ENCODE results near the gene RAB5B.
"Not testable (repeated sequence)": the region's sequence is repeated elsewhere in the genome, so short reads cannot be mapped to it uniquely, and the experiment has no call there.

The RAB5B gene

DNA sequence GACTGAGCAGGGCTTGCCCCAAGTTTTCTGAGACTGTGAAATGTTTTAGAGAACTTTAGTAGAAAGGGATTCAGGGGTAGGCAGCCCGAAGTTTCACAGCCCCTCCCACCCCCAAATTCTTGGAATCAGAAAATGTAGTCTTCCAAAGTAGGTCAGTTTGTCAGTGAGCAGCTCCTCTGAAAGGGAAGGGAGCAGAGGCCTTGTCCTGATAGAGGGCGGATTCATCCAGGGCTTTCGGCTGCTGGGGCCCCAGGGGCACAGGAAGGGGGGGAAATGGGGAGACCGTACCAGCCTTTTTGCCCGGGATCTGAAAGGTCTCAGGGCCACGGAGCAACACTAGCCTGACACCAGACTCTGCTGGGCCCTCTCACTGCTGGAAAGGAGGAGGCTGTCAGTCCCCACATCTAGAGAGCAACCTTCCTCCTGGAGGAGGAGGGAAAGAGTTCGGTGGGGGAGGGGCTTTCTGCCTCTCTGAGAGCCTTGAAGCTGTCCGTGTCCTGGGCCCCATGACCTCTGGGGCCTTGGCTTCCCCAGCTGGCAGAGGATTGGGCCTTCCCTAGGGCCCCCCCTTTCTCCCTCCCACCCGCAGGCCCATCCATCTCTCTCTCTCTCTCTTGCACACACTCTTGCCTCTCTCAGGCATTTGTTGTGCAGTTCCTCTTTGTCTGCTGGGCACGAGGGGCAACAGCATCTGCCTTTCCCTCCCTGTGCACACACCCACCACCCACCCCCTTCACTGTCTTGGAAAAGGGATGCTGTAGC lies 46.7 kb downstream of the RAB5B start, which contains the start of gene IKZF4:
TSS of gene IKZF4 (plus strand) at position 621 of the 762 bp plus-strand sequence. CDS start 451 bp downstream, outside the sequence.
- DNase-seq: peak in 1 of 2 donors; percentile 32

DNA sequence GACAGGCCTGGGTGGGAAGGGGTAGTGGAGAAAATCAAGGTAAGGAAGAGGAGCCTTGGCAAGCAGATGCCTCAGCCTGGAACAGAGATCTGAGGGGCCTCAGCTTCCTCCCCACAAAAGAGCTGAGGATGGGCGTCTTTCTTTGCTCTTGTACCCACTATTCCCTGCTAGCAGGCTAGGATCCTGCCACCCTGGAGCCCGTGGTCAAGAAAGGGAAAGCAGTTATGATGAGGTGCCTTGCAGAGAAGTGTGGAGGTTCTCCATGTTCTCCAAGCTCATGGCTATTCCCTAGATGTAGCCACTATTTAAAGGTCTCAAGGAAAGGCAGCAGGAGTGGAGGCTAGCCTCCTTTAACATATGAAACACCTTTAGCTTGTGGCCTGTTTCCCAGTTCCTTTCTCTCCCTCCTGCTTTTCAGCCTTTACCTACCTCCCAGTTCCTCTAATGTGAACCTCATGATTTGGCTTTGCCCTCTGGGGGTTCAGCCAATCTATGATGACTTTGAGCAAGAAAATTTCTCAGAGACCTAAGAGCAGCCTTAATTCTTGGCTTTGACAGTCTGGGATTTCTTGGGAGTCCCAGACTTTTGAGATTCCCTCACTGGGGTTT lies 48.1 kb downstream of the RAB5B start:
- DNase-seq: no peak

DNA sequence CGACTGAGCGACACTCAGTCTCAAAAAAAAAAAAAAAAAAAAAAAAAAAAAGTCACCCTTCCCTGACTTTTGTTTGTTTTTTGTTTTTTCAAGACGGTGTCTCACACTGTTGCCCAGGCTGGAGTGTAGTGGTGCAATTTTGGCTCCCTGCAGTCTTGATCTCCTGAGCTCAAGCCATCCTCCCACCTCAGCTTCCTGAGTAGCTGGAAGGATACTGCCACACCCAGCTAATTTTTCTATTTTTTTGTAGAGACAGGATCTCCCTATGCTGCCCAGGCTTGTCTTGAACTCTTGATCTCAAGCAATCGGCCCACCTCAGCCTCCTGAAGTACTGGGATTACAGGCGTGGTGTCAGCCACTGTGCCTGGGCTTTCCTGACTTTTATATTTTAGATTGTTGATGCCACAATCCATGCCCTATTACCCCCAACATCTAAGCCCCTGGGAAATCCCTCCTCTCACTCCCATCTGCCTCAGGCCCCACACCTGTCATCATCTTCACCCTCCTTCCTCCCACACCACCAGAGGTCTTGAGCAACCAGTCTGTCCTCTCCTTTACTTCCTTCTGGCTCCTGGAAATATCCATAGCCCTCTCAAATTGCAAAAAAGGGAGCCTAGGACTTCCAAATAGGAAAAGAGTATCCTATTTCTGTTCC lies 54.8 kb downstream of the RAB5B start:
- no peak for DNase-seq

DNA sequence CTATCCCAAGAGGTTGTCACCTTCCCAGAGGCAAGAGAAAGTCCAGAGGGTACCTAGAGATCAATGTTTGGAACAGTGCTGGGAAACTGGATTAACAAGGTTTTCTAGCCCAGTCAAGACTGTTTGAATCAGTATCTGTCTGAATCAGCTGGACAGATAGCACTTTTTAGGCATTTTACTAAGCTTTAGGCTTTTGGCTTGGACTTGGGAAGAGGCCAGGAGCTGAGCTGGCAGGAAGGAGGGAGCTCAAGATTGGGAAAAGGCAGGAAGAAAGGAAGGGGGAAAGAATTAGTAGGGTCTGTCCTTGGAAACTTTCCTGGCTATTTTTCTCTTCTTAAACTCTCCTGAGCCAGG lies 55.3 kb downstream of the RAB5B start:
- DNase-seq: no peak

DNA sequence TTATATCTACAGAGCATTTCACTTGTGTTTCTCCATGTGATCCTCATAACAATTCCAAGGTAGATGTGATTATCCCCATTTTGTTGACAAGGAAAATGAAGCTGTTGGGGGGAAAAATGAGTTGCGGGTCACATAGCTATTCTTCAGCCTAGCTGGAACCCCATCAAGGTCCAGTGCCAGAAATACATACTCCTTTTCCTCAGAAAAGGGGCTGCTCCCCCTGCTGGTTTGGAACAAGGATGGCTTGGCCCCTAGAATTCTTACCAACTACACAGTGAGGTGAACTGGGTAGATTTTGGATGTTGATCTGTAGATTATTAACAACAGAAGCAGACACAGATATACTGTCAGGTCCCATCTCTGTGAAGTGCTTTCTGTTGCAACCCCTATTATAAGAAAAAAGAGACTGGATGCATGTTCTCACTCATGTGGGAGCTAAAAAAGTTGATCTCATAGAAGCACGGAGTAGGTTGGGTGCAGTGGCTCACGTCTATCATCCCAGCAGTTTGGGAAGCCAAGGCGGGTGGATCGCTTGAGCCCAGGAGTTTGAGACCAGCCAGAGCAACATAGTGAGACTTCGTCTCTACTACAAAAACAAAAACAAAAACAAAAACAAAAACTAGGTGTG lies 55.9 kb downstream of the RAB5B start:
- DNase-seq: peak in 1 of 2 donors; percentile 2

DNA sequence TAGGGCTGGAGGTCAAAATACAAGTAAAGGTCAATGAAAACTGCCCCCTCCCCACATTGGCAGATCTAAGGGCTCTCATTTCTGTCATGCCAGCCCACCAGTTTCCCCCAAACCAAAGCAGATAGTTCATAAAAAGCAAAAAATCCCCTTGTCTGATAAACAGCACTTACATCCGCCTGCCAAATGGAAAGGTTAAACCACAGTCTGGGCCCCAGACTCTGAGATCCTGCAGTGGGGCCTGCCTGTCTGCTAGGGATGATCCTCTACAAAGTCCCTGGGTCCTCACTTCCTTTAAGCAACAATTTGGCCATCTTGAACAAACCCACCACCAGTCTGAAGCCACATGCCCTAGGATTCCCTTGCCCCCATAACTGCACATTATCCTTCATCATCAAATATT lies 58.1 kb downstream of the RAB5B start:
- DNase-seq: no peak

DNA sequence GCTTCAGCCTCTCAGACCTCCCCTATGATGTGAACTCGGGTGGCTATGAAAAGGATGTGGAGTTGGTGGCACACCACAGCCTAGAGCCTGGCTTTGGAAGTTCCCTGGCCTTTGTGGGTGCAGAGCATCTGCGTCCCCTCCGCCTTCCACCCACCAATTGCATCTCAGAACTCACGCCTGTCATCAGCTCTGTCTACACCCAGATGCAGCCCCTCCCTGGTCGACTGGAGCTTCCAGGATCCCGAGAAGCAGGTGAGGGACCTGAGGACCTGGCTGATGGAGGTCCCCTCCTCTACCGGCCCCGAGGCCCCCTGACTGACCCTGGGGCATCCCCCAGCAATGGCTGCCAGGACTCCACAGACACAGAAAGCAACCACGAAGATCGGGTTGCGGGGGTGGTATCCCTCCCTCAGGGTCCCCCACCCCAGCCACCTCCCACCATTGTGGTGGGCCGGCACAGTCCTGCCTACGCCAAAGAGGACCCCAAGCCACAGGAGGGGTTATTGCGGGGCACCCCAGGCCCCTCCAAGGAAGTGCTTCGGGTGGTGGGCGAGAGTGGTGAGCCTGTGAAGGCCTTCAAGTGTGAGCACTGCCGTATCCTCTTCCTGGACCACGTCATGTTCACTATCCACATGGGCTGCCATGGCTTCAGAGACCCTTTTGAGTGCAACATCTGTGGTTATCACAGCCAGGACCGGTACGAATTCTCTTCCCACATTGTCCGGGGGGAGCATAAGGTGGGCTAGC lies 60.9 kb downstream of the RAB5B start:
- DNase-seq: no peak

DNA sequence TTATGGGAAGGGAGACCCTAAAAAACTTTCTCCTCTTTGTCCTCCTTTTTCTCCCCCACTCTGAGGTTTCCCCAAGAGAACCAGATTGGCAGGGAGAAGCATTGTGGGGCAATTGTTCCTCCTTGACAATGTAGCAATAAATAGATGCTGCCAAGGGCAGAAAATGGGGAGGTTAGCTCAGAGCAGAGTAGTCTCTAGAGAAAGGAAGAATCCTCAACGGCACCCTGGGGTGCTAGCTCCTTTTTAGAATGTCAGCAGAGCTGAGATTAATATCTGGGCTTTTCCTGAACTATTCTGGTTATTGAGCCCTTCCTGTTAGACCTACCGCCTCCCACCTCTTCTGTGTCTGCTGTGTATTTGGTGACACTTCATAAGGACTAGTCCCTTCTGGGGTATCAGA lies 63.3 kb downstream of the RAB5B start:
- DNase-seq: no peak

DNA sequence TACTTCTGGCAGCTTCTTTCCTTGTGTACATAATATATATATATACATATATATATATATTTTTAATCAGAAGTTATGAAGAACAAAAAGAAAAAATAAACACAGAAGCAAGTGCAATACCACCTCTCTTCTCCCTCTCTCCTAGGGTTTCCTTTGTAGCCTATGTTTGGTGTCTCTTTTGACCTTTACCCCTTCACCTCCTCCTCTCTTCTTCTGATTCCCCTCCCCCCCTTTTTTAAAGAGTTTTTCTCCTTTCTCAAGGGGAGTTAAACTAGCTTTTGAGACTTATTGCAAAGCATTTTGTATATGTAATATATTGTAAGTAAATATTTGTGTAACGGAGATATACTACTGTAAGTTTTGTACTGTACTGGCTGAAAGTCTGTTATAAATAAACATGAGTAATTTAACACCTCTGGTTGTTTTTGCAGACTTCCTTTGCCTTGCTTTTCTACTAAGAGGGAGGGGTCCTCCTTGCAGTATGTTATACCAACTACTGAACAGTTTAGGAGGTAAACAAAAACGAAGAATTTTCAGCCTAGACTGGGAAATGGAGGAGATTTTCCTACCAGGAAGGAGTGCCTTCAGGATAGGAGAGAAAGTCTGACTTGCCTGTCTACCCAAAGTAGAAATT lies 64.3 kb downstream of the RAB5B start:
- no peak for DNase-seq

DNA sequence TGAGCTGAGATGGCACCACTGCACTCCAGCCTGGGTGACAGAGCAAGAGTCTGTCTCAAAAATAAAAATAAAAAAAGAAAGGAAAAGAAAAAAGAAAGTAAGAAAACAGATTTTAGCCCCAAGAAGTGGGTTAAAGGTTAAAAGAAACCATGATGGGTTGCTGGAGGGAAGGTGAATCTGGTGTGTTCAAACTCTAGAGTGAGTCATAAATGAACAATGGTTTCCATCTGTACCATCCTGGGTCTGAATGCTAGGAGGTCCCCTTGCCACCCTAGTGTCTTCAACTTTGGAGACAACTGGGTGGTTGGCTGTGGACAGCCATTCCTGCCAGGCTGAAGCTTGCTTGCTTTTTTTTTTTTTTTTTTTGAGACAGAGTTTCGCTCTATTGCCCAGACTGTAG lies 66.3 kb downstream of the RAB5B start:
- DNase-seq: no peak

DNA sequence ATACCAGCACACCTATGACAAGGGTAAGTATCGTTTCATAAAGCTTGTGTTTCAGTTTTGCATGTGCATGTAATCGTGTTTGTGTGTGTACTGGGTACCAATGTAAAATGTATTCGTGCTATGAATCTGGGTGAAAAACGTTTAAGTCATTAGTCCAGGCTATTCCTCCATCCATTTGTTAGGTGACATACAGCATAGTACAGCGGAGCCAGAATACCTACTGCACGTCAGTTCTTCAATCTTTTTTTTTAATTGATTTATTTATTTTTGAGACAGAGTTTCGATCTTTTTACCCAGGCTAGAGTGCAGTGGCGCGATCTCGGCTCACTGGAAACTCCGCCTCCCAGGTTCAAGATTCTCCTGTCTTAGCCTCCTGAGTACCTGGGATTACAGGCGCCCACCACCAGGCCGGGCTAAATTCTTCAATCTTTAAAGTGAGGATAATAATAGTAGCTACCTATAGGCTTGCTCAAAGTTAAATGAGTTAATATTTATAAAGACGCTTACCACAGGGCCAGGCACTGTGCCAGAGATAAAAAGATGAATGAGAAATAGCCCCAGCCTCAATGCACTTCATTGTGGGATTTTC lies 67.2 kb downstream of the RAB5B start:
- DNase-seq: no peak

DNA sequence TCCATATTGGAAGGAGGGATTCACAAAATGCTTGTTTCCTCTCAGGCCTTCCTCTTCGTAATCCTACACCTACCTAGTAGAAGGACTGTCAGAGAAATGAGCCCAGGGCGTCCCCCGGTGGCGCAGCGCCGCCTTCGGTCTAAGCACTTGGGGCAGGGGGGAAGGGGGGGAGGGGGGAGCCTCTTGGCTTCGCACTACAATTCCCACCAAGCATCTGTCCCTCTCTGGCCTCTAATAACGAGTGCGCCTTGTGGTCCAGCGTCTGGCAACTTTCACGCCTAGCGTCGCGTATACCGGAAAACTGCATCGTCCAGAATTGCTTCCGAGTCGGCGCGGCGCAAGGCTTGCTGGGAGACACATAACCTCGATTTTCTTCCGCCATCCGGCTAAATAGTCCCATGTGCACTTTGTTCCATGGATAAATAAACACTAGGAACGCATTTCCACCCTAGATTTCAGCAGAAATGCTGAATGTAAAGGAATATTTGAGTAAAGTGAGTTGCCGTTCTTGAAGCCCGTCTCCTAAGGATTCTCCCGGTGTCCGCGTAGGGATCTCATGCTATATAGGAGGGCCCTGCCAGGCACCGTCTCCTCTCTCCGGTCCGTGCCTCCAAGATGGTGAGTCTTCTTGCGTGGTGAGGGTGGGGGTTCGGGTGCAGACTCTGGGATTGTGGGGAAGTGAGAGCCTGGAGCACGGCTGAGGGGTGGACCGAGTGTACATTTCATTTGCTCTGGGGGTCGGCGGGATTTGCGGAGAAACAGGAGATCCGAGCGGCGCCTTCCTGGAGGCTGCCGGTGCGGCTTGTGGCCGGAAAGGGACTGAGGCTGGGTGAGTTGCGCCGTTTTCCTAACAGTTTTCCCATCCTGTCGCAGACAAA lies 67.9 kb downstream of the RAB5B start, which contains the start of gene RPS26:
TSS of gene RPS26 (plus strand) at position 367 of the 878 bp plus-strand sequence. CDS start at position 616, 249 bp downstream.
- DNase-seq: peak; percentile 90 to 97

DNA sequence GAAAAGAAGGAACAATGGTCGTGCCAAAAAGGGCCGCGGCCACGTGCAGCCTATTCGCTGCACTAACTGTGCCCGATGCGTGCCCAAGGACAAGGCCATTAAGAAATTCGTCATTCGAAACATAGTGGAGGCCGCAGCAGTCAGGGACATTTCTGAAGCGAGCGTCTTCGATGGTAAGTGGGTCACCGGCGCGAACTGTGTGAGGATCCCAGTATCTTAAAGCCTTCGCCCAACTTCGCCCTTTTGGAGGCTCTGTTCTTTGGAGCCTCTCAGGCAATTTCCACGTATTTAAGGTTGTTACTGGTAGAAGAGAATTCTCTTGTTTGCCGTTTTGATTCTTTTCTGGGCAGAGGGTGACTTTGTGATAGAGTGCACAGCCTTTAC lies 68.5 kb downstream of the RAB5B start:
- DNase-seq: not testable (repeated sequence)

DNA sequence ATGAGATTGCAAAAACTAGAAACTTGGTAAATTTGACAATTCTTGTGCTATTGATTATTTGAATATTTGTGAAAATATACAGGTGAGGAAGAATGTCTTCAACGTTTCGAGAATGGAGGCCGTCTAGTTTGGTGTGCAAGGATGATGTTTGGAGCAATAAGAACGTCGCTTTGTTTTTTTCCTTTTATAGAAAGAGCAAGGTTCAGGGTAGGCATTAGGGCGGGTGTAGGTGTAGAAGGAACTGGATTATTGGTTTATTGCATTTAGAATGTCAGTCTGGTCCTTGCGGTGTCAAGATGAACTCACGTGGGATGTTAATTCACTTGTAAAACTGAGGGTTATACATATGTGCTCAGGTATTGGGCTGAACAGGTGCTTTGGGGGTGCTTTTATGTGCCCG lies 69.0 kb downstream of the RAB5B start:
- no peak for DNase-seq
